SK-N-MC (cell line): ENCODE results near the gene CD4.
"Not testable (repeated sequence)": the region's sequence is repeated elsewhere in the genome, so short reads cannot be mapped to it uniquely, and the experiment has no call there.

ENCODE experiments used
- DNase-seq: peaks from one replicate; pipeline ENCODE4 v3.0.0-alpha.2; 2011; ENCODE audit warnings: low read depth, low spot score
- H3K27ac ChIP-seq: fragments of 200-600 bp; sonication (generic); 2 replicates; pipeline ENCODE4 v1.5.1; 2016; ENCODE audit warnings: mixed run types
- H3K36me3 ChIP-seq: fragments of 200-600 bp; sonication (generic); 2 replicates; pipeline ENCODE4 v1.6.1; 2017; ENCODE audit warnings: antibody characterized with exemption, low read length, mixed read lengths; ENCODE audit not compliant: insufficient read depth
- H3K4me3 ChIP-seq: fragments of 200-600 bp; sonication (generic); 2 replicates; pipeline ENCODE4 v1.5.1; 2016
- H3K9ac ChIP-seq: fragments of 200-600 bp; sonication (generic); 2 replicates; pipeline ENCODE4 v1.8.0; 2017; ENCODE audit warnings: mixed run types, mixed read lengths; ENCODE audit not compliant: insufficient read length
- H3K9me3 ChIP-seq: fragments of 200-600 bp; sonication (generic); 2 replicates; pipeline ENCODE4 v1.6.1; 2017; ENCODE audit warnings: low read depth, mild to moderate bottlenecking, antibody characterized with exemption, low read length, moderate library complexity, mixed read lengths
- EZH2 ChIP-seq: fragments of 200-600 bp; sonication (generic); IDR thresholded peaks from one replicate; pipeline ENCODE4 v1.6.1; 2017; ENCODE audit warnings: antibody characterized with exemption
- FOXP2 ChIP-seq: optimal IDR thresholded peaks from 2 replicates; pipeline ENCODE3; 2011; ENCODE audit warnings: mild to moderate bottlenecking, moderate library complexity; ENCODE audit not compliant: insufficient read depth; ENCODE audit errors: extremely low read length, control extremely low read depth
- POLR2AphosphoS5 ChIP-seq: IDR thresholded peaks from 2 replicates; pipeline ENCODE4 v1.6.1; 2012; ENCODE audit warnings: mild to moderate bottlenecking, low read depth, low read length, borderline replicate concordance

The CD4 gene

GRCh38 chr12:6788972-6789924 is at the start of gene CD4:
Gene CD4 (plus strand): TSS chr12:6789528. CDS start chr12:6800139, 10,611 bp downstream.
- Histone ChIP-seq H3K4me3 (no peak within 1 kb of the TSS), H3K9ac (no peak within 1 kb of the TSS), H3K36me3 (no peaks in the 10 kb centered on the region), H3K9me3 (no peaks in the 10 kb centered on the region), H3K27ac (no peak within 1 kb of the TSS)
- no peak for TF ChIP-seq FOXP2
- TF ChIP-seq POLR2AphosphoS5 = no peak
- TF ChIP-seq EZH2 = no peak
- DNase-seq = no peak

DNA sequence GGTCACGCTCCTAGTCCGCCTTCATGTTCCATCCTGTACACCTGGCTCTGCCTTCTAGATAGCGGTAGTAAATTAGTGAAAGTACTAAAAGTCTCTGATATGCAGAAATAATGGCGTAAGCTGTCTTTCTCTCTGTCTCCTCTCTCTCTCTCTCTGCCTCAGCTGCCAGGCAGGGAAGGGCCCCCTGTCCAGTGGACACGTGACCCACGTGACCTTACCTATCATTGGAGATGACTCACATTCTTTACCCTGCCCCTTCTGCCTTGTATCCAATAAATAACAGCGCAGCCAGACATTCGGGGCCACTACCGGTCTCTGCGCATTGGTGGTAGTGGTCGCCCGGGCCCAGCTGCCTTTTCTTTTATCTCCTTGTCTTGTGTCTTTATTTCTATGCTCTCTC is 47.2 kb upstream of the CD4 start:
- H3K9me3 ChIP-seq, H3K9ac ChIP-seq, DNase-seq, H3K27ac ChIP-seq, H3K4me3 ChIP-seq: not testable (repeated sequence)
- peaks cover 10% of the 10 kb centered on the region for H3K36me3 ChIP-seq

DNA sequence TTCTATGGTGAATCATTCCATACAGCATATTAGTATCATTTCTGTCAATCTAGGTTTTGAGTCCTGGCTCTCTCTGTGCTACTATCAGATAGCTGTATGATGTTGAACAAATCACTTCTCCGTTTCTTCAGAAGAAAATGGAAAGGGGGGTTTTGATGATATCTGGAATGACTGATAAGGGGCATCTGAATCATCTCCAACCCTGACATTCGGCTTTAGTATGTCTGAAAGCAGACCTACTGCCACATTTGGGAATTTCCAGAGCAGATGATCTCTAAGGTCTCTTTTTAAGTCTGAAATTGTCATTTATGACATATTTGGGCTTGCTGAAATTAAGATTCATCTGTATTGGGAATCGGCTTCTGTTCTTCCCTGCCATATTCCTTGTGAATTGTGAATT is 46.5 kb upstream of the CD4 start:
- Histone ChIP-seq H3K9me3 (no peaks in the 10 kb centered on the region), H3K9ac (no peak overlapping the region), H3K27ac (no peak overlapping the region), H3K4me3 (no peak overlapping the region), H3K36me3 (peaks cover 18% of the 10 kb centered on the region)
- no peak for DNase-seq
- TF ChIP-seq EZH2 = no peak
- no peak for TF ChIP-seq FOXP2
- no peak for TF ChIP-seq POLR2AphosphoS5

- H3K36me3 ChIP-seq = peaks cover 22% of the 10 kb centered on the region
- not testable (repeated sequence) for DNase-seq, H3K4me3 ChIP-seq, H3K9ac ChIP-seq, H3K9me3 ChIP-seq, H3K27ac ChIP-seq
Observed at GRCh38 chr12:6743300-6743699, 46.0 kb upstream of the CD4 start.

DNA sequence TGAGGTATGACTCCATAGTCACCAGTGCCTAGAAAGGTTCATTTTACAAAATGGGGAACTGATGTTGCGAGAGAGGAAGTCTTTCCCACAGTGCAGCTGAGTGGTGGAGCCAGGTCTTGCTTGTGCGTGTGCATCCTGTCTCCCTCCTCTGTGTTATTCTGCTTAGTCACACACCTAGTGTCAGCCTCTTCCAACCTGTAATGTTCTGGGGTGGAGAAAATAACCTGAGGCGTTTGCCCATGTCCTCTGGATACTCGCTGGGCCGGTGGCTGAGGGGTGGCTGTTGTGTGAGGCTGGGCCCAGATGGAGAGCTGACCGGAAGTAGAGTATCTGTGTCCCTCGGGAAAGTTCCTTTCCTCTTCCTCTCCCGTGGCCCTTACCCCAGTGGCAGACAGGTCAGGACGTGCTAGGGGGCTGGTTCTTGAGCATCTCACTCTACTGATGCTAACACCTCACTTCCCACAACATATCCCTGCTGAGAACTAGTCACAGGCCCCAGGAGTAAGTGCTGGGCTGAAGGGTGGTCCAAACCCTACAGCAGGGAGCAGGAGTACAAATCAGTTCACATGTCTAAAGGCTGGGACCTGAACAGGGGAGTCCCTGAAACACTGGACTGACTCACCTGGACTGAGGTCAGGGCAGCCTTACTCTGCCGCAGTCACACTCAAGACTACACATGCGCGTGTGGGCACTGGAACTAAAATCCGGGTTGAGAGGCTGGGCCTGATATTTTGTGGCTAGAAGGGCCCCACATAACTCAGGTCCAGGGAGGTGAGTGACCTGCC is 43.4 kb upstream of the CD4 start:
- Histone ChIP-seq H3K36me3 (peaks cover 49% of the 10 kb centered on the region), H3K9me3 (no peaks in the 10 kb centered on the region)

GRCh38 chr12:6747216-6747615 is 42.1 kb upstream of the CD4 start:
- Histone ChIP-seq H3K4me3 (no peak overlapping the region), H3K9me3 (no peaks in the 10 kb centered on the region), H3K9ac (no peak overlapping the region), H3K27ac (peak overlapping the region; percentile 54; the same call in 1 of the 2 replicates), H3K36me3 (peaks cover 60% of the 10 kb centered on the region)
- DNase-seq = no peak
- TF ChIP-seq POLR2AphosphoS5 = no peak
- TF ChIP-seq EZH2 = no peak
- no peak for TF ChIP-seq FOXP2

More for the DNA sequence above, 43.4 kb upstream of the CD4 start:
- DNase-seq = no peak
- no peak overlapping the region for H3K4me3 ChIP-seq
- H3K27ac ChIP-seq = no peak overlapping the region
- TF ChIP-seq EZH2 (no peak), POLR2AphosphoS5 (no peak), FOXP2 (no peak)
- H3K9ac ChIP-seq = no peak overlapping the region

DNA sequence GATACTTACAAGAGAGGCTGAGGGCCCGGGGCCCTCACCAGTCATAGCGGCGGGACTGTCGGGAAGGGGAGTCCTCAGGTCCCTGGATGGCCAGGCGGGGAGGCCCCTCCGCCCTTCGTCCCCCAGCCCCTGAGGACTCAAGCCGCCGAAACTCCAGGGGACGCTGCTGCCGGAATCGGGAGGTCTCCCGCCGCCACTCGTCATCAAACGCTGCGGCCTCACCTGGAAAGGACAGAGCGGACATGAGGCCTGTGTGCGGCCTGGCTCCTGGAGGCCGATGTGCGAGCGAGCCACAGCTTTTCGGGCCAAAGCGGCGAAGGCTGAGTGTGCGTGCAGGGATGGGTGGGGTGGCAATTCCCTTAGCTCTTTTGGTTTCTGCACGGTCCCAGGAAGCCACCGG is 40.6 kb upstream of the CD4 start:
- Histone ChIP-seq H3K9ac (no peak overlapping the region), H3K36me3 (peaks cover 60% of the 10 kb centered on the region), H3K27ac (no peak overlapping the region), H3K4me3 (no peak overlapping the region), H3K9me3 (no peaks in the 10 kb centered on the region)
- no peak for DNase-seq
- TF ChIP-seq EZH2 (no peak), FOXP2 (no peak), POLR2AphosphoS5 (no peak)

DNA sequence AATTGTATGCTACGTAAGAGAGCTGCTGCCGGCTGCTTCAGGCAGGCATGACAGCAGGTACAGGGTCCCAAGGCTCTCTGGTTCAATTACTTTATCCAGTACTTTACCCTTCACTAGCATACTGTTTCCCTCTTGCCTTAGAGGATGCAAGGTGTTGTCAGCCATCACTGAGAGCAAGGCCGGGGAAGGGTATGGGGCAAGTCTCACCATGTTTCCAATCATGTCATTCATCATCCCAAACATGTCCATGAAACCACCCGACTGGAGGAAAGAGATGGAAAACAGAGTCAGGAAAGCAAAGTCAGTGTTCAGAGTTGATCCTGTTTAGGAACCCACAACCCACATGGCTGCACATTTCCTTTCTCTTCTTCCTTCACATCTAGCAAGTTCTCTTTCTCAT is 38.8 kb upstream of the CD4 start:
- H3K27ac ChIP-seq = no peak overlapping the region
- TF ChIP-seq EZH2 (no peak), POLR2AphosphoS5 (no peak), FOXP2 (no peak)
- H3K36me3 ChIP-seq = peaks cover 60% of the 10 kb centered on the region
- H3K9me3 ChIP-seq = no peaks in the 10 kb centered on the region
- DNase-seq = no peak
- no peak overlapping the region for H3K4me3 ChIP-seq
- no peak overlapping the region for H3K9ac ChIP-seq
